NCI-H2227 (cell line): ENCODE measurements around the gene RDH16.

Experiments
- DNase-seq: peaks from one replicate; lab custom pipeline; 2025; ENCODE audit not compliant: unreplicated experiment; lab: John Stamatoyannopoulos, UW

Gene RDH16

GRCh38 chr12:56957229-56958052 is at the start of gene RDH16:
Gene RDH16, minus strand, starts transcription at chr12:56957608. Its CDS starts 146 bp downstream, at chr12:56957462.
- no peak for DNase-seq

- DNase-seq: no peak
These were observed 49.5 kb upstream of the RDH16 start for GRCh38 chr12:57006809-57007475.

DNA sequence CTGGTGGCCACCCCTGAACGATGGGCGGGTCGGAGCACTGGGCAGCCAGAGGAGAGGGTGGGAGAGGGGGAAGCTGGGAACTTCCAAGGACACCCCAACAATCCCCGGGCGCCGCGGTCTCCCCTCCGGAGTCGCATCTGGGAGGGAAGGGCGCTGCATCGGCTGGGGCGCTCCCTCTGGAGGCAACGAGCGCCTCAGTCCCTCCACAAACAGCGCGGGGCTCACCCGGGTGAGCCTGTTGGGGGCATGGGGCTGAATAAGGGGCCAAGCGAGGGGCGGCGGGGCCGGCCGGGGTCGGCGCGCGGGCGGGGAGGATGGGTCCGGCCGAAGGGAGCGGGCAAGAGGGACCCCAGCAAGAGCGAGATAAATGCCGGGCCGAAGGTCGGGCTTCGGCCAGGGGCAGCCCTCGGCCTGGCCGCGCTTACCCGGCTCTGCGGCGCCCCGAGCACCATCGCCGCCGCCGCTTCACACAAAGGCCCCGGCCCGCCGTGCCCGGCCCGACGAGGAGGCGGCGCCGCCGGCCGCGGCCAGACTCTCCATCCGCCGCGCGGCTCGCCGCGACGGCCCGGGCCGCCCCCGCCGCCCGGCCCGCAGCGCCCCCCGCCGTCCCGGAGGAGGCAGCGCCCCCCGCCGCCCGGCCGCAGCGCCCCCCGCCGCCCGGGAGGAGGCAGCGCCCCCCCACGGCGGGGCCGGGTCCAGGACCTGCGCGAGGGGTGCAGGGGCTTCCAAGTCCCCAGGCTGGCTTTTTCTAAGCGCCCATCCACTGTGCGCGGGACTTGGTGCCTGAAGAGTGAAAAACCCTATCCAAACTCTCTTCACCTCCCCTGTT is 48.8 kb upstream of the RDH16 start, which contains the start of gene ZBTB39:
Gene ZBTB39, minus strand, starts transcription at position 567 of the 829 bp plus-strand sequence. CDS start 1,629 bp downstream, outside the sequence.
- peak; percentile 68 for DNase-seq

- no peak for DNase-seq
These were observed 47.2 kb upstream of the RDH16 start for GRCh38 chr12:57004651-57005050.

DNA sequence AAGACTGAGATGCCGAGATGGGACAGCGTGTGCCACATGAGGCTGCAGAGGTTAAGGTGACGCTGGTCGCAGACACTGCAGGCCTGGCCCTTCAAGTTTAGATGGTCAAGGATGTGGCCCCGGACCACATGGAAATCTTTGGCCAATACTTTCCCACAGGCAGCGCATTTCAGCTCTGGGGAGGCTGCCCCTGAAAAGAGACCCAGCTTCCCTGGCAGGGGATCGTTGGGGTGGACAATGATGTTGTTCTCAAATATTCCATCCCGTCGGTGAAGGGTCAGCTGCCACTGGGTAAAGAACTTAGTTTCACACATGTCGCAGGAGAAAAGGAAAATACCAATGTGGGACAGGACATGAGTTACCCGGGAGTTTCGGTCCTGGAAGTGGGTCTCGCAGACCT is 46.0 kb upstream of the RDH16 start:
- no peak for DNase-seq

DNA sequence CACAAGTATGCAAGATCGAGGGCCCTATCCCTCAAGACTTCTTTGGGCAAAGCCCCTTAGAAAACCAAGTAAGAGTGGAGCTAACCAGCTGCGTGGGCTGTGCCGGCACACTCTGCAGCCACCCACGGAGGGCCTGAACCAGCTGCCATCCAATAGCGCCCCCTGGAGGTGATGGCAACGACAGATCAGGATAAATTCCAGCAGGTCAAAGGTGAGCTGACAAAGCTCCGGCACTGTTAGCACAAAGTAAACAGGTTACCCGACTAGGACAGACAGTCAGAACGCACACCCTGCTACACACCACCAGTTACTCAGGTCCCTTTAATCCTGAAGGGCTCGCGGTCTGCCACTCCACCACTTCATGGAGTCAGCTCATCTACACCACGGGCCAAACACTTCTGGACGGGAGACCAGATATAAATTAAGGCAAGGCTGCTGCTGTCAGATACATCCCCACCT is 44.1 kb upstream of the RDH16 start:
- DNase-seq: peak; percentile 61

- DNase-seq: no peak
These were observed 43.0 kb upstream of the RDH16 start for GRCh38 chr12:57000393-57000792.

DNA sequence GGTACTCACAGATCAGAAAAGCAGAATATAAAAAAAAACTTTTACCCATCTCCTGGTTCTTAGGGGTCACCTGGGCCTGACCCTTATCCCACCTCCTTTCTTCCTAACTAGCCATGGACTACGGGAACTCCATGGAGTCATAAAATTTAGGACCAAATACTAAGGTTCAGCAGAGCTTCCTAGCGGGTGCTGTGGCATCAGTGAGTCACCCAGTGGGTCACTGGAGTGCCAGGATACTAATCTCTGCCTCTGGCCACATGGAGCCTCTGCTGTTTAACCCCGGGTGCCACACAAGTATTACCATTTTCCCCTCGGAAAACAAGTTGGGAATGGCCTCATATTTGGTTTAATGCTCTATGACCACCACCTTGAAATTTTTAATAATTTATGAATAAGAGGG is 42.0 kb upstream of the RDH16 start:
- DNase-seq: no peak

GRCh38 chr12:56998981-56999380 is 41.6 kb upstream of the RDH16 start:
- no peak for DNase-seq

DNA sequence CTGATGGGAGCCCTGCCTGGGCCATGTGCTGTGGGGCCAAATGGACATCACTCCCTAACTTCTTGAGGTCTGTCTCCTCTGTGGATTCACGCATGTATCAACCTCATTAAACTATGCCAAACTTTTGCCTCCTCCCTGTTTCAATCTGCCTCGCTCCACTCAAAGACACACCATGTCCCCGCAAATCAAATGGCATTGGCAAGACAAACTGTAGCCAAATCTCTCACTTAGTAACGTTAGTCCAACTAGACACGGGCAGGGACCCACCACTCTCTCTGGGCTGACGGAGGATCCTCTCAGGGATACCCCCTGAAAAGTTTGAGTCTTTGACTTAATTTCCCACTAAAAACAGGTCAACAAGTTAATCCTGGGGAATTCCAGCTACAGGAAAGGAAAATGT is 40.9 kb upstream of the RDH16 start:
- DNase-seq: no peak

DNA sequence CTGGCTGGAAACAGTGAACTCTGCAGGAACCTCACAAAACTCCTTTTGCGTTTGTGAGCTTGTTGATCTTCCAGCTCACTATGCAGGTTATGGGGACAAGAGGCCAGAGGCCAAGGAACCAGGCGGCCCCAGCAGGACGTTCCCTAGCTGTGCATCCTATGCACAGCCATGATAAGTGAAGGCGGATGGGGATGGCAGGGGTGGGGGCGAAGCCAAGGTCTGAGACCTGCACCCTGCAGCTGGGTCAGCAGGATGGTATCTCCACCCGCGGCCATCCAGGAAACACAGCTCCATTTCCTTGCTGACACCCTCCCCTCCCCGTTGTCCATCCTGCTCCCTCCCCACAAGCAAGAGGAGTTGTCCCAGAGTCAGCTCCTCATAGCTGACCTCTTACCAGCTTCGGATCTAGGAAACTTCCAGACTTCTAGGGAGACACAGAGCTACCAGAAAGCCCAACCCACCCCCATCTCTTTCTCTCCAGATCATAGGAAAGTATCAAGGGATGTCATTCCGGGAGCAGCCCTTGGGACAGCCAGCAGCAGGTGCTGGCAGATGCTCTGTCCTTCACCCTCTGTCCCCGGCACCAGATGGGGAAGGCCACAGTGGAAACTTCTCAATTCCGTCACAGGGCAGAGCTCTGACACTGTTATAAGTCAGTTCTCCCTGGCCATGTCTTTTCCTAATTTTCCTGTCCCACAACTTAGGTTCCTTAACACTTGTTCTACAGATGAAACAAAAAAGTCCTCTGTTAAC is 39.6 kb upstream of the RDH16 start:
- DNase-seq: no peak

DNA sequence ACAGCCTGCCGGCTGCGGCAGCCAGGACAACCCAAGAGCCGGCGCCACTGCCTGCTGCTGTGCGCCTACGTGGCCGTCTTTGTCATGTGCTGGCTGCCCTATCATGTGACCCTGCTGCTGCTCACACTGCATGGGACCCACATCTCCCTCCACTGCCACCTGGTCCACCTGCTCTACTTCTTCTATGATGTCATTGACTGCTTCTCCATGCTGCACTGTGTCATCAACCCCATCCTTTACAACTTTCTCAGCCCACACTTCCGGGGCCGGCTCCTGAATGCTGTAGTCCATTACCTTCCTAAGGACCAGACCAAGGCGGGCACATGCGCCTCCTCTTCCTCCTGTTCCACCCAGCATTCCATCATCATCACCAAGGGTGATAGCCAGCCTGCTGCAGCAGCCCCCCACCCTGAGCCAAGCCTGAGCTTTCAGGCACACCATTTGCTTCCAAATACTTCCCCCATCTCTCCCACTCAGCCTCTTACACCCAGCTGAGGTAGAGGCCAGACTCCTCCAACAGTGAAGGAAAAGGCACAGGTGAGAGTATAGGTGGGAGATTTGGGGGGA is 38.6 kb upstream of the RDH16 start:
- no peak for DNase-seq

- DNase-seq: no peak
These were observed 38.0 kb upstream of the RDH16 start for GRCh38 chr12:56995201-56995929.

GRCh38 chr12:56994231-56994746 is 36.9 kb upstream of the RDH16 start:
- DNase-seq: no peak

DNA sequence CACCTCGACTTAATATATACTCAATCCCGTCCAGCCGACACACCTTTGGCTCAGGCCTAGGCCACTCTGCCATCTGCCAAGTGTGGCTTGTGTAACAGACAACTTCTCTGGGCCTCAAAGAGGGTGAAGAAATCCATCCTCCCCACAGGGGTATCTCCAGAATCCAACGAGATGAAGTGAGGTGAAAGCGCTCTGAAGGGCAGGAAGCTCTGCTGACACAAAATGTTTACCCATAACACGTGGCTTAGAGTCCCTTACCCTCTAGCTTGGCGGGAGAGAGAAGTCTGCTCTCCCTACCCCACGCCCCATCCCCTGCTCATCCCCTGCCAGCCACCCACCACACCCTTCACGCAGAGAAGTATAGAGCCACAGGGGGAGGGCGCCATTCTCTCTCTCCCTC is 35.9 kb upstream of the RDH16 start:
- DNase-seq: no peak

- no peak for DNase-seq
These were observed 34.2 kb upstream of the RDH16 start for GRCh38 chr12:56991319-56992246.

GRCh38 chr12:56990648-56991318 is 33.4 kb upstream of the RDH16 start:
- DNase-seq: no peak
